HG03135 (cell line): Measurements from ENCODE around the gene SLC6A12.
"Not testable (repeated sequence)": the region's sequence is repeated elsewhere in the genome, so short reads cannot be mapped to it uniquely, and the experiment has no call there.

Experiments used
- ATAC-seq: cut with Tn5 transposase; IDR thresholded peaks from one replicate; pipeline ENCODE4 v1.9.1; 2021; ENCODE audit warnings: mild to moderate bottlenecking, moderate library complexity; ENCODE audit not compliant: unreplicated experiment

Gene SLC6A12

GRCh38 chr12:218728-219590 lies 5.0 kb upstream of the SLC6A12 start:
- ATAC-seq, result no peak

DNA sequence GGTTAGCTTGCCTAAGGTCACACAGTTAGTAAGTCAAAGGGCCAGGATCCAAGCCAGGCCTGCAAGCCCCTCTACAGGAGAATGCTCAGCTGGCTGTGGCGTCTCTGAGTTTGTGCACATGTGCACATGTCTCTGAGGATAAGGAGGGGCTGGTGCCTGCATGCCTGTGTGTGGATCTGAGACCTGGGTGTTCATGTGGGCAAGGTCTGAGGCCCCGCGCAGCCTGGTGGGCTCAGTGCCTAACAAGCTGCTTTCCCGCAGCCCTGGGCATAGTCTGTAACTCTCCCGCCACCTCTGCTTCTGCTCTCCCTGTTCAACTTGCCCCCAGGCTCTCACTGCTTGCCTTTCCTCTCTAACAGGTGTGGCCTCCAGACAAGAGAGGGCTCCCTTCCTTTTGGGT lies 4.3 kb upstream of the SLC6A12 start:
- ATAC-seq, result no peak

- ATAC-seq, result not testable (repeated sequence)
Observed at GRCh38 chr12:217029-217428, 3.1 kb upstream of the SLC6A12 start.

DNA sequence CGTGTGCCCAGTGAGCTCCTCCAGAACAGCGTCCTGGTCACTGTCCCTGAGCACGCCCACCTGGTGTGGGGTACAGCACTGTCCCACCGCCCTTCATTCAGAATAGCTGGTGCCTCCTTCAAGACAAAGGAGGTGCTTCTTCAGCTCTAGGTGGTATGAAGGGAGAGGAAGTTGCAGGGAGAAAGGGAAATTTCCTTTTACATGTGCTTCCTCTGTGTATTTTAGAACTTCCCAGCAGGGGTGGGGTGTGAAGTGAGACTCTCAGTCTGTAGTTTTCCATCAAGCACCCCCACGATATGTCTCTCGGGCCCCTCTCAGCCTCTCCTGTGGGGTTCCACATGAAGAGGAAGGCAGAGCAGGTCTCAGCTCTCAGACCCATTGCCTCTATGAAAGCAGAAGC lies 1.2 kb upstream of the SLC6A12 start:
- ATAC-seq, result no peak

DNA sequence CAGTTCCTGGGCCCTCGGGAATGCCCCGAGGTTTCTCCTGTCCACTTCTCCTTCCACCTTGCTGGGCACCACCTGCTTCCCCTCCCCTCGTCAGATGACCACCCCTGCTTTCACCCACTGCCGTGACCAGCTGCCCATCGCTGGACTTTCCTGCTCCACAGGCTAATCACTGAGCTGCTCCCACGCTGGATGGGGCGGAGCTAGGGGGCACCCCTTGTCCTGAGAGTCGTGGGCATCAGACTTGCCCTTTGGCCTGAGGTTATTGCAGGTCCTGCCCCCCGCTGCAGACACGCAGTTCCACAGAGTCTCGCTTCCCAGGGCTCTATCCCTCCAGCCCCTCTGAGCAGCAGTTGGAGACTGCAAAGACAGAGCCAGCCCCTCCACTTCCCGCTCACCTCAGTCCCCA lies 427 bp downstream of the SLC6A12 start:
- no peak for ATAC-seq

DNA sequence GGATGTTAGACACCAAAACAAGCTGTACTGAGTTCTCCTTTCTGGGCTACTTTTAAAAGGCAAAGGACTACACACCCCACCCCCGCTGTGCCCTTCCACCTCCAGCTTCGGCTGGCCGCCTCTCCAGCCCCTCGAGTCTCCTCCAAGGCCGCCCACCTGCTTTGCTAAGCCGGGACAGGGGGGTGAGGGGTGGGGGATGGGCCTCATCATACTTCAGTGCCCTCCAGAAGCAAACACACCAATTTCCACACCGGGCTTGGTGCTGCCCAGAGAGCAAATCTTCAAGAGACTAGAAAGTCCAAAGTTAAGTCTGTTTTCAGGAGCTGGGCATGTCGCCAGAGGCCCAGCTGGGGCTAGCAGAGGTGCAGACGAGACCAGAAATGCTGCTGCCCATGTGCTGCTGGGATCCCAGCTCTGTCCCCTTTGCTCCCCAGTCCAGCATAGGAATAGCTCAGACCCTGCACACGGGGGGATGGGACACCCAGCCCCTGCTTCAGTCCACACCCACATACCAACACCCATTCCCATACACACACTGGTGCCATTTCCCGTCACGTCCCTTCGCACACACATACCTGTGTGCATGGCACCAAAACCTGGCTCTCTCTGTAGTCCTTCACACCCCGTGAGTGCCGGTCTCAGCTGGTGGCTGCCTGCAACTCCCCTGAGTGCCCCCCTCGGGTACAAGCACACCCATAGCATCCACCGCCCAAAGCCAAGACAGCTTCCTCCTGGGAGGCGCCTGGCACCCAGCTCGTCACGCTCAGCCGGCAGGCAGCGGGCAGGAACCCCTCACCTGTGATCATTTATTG lies 1.0 kb downstream of the SLC6A12 start:
- no peak for ATAC-seq

GRCh38 chr12:212415-212714 lies 1.6 kb downstream of the SLC6A12 start:
- ATAC-seq, result no peak

DNA sequence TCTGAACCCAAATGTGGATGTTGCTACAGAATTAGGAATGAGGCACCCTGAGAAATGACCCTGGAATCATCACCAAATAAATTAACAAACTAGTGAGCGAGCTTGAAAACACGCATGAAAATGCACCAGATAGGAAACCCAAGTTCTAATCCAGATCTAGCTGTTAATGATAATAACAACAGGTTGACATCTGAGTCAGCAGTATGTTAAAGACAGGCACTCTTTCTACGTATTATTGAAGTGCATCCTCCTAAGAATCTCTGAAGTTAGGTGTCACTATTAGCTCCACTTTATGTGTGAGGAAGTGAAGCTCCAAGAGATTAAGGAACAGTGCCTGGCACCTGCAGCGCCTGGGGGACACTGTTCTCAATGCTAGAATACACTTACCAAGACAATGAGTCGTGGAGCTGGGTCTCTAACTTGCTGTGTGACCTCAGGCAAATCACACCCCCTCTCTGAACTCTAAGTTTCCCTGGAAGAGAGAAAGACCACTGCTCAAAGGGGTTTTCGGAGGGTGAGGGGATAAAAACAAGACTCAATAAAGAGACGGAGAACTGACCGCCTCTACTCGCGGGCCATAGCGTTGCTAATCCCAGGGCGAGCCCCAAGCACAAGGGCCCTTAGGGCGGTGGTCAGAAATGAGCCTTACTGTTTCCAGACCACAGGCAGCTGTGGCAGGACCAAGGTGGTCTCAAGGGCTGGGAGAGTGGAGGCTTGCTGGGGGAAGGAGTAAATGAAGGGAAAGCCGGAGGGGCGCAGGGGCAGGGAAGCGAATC lies 2.1 kb downstream of the SLC6A12 start:
- no peak for ATAC-seq

- ATAC-seq, result no peak
Observed at GRCh38 chr12:211142-211465, 2.9 kb downstream of the SLC6A12 start.

GRCh38 chr12:210277-211141 lies 3.4 kb downstream of the SLC6A12 start:
- no peak for ATAC-seq

GRCh38 chr12:209851-210250 lies 4.1 kb downstream of the SLC6A12 start:
- ATAC-seq, result no peak

GRCh38 chr12:209246-209645 lies 4.7 kb downstream of the SLC6A12 start:
- ATAC-seq, result no peak

DNA sequence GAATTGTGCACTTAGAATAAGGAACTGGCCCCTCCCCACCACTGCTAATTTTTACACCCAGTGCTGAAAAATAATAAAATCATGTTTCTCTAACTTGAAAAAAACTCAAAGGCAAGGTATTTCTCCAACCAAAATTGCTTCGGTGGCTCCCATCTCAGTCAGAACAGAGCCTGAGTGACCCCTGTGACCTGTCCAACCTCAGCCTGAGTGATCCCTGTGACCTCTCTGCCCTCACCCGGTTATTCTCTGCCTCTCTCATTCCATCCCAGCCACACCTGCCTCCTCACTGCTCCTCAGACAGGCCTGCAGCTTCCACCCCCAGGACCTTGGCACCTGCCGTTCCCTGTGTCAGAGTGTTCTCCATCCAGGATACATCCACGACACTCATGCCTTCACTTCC lies 5.1 kb downstream of the SLC6A12 start:
- no peak for ATAC-seq

DNA sequence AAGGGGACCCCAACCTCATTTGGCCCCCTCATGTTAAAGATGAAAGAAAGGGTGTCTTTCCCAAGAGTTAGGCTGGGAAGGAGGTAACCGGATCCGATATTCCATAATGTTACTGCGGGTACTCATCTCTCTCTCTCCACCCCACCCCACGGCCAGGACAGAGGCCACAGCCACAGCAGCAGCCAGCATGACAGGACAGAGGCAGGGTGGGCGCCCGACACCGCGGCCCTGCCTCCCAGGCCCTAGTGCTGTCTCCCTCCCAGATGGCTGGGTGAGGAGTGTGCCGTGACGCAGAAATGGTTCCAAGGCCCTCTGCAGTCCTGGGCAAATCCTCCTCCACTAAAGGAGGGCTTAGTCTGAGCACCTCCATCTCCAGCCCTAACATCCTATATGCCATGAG lies 6.2 kb downstream of the SLC6A12 start:
- no peak for ATAC-seq

DNA sequence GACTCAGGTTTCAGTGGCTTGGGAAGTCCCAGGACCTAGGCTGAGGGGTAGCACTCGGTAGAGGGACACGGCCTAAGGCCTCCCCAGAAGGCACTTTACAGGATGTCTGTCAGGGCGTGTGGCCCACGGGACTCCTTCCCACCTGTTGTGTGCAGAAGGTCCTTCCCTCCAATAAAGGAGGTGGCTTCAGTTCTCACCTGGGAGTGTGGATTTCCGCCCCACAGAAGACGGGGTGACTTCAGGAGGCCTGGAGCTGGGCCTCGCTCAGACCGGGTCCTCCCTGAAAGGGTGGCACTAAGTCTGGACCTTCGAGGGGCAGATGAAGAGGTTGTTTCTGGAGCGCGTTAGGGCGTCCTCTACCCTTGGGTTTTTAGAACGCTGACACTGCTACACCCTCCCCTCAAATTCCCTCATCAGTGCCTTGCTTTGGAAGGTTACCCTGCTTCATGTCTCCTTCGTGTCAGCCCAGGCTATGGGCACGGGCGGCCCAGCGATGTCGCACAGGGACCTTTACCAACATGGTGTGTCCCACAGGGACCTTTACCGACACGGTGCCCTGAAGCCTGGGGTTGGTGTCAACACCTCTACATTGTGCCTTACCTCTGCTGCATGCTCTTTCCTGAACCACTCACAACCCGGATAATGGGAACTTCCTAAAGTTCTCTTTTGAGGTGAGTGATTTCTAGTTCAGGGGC lies 7.1 kb downstream of the SLC6A12 start:
- ATAC-seq, result no peak

- no peak for ATAC-seq
Observed at GRCh38 chr12:205026-205425, 8.9 kb downstream of the SLC6A12 start.

- no peak for ATAC-seq
Observed at GRCh38 chr12:204261-204678, 9.7 kb downstream of the SLC6A12 start.

GRCh38 chr12:203462-204260 lies 10.3 kb downstream of the SLC6A12 start:
- ATAC-seq, result no peak

- no peak for ATAC-seq
Observed at GRCh38 chr12:203074-203461, 10.9 kb downstream of the SLC6A12 start.
